NCI-H187 (cell line): Measurements from ENCODE around the gene GTF2IRD1.
A peak's percentile ranks its signal among the peaks of the same experiment; 100 is the strongest.
"Not testable (repeated sequence)": the region's sequence is repeated elsewhere in the genome, so short reads cannot be mapped to it uniquely, and the experiment has no call there.

Experiments
- DNase-seq, 2 experiments: peaks; one replicate each; lab custom pipeline; 2025; lab: John Stamatoyannopoulos, UW

Gene GTF2IRD1

DNA sequence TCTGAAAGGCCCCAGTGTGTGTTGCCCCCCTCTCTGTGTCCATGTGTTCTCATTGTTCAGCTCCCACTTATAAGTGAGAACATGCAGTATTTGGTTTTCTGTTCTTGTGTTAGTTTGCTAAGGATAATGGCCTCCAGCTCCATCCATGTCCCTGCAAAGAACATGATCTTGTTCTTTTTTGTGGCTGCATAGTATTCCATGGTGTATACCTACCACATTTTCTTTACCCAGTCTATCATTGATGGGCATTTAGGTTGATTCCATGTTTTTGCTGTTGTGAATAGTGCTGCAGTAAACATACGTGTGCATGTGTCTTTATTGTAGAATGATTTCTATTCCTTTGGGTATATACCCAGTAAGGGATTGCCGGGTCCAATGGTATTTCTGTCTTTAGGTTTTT lies 37.8 kb downstream of the GTF2IRD1 start:
- not testable (repeated sequence) for DNase-seq

DNA sequence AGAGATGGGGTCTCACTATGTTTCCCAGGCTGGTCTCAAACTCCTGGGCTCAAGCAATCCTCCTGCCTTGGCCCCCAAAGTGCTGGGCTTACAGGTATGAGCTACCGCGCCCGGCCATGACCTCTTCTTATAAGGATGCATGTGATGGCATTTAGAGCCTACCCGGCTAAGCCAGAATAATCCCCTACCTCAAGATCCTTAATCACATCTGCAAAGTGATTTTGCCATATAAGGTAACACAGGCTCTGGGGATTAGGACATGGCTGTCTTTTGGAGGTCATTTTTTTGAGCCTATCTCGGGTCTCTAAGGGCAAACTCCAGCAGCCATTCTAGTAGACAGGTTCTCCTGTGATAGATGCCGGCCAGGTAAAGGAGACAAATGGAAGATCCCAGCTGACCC lies 39.6 kb downstream of the GTF2IRD1 start:
- DNase-seq, result no peak

DNA sequence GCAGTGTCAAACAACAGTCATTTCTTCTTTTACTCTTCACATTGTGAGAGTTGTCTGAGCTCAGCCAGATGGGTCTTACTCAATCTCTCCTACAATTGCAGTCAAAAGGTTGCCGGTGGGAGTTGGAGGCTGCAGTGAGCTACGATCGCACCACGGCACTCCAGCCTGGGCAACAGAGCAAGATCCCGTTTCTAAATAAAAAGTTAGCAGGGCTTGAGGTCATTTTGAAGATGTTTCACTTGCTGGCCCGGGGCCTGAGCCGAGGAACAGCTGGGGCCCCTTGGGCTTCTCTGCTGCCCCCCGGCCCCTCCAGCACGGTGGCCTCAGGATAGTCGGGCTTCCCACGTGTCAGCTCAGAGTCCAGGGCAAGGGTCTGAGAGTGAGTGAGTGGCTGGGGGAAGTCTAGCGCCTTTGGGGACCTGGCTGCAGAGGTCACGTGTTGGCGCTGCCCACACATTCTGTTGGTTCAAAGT lies 40.4 kb downstream of the GTF2IRD1 start:
- no peak for DNase-seq

DNA sequence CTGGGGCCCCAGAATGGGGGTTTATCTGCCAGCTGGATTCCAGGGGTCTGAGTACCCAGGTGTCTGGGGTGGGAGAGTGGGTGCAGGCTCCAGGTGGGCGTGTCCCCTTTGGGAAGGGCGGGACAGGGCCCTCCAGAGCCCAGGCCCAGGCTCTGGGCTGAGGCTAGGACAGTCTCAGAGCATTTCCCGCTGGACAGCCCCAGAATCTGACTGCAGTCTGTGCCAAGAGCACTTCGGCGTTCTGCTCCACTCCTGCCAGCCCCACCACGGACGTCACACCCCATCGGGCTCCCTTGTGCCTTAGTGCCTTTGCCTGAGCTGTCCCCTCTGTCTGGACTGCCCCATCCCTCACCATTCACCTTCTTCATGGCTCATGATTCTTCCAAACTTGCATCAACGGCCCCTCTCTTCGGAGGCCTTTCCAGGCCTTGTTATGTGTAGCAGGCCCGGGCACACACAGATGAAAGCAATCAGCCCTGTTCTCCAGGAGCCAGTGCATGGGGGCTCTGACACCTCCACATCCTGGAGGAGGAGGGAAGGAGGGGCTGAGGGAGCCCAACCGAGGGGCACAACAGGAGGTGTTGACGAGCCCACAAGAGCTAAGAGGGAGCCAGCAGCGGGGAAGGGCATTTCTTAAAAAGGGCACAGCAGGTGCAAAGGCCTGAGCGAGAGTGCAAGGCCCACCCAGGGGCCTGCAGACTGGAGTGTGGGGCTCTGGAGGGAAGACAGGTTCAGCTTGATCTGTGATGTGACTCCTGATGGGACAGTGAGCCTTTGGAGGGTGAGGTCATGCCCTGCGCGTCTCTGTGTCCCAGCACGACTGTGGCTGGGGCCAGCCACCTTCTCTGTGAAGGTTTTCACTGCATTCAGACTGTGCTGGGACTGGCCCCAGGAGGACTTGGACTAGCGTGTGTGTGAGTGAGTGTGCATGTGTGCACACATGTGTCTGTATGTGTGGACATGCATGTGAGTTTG lies 41.7 kb downstream of the GTF2IRD1 start:
- no peak for DNase-seq

DNA sequence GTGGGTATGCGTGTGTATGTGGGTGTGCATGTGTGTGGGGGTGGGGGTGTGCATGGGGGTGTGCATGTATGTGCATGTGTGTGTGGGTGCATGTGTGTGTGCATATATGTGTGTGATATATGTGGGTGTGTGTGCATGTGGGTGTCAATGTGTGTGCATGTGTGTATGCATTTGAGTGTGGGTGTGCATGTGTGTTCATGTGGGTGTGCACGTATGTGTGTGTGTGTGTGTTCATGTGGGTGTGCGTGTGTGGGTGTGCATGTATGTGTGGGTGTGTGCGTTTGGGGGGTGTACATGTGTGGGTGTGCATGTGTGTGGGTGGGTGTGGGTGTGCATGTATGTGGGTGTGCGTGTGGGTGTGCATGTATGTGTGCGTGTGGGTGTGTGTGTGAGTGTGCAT lies 42.6 kb downstream of the GTF2IRD1 start:
- DNase-seq, result no peak

DNA sequence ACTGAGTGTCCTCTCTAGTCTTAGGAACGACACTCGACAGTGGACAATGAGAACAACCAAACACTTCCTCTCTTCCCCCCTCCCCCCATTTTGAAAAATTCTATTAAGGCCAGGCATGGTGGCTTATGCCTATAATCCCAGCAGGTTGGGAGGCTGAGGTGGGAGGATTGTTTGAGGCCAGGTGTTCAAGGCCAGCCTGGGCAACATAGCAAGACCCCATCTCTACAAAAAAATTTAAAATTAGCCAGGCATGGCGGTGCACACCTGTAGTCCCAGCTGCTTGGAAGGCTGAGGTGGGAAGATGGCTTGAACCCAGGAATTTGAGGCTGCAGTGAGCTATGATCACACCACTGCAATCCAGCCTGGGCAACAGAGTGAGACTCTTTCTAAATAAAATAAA lies 43.1 kb downstream of the GTF2IRD1 start:
- not testable (repeated sequence) for DNase-seq

DNA sequence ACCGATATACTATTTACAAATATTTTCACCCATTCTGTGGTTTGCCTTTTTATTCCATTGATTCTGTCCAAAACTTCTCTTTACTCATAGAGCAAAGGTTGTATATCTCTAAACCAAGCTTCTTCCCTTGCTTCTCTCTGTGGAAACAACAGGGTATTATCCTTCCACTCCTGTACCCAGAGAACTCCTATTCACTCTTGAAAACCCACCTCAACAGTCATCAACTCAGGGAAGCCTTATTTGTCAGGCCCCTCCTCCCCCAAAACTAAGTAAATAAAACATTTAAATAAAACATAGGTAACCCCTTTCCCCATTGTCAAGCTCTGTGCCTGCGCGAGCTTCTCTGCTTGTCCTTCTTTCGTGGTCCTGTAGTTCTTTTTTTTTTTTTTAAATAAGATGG lies 44.6 kb downstream of the GTF2IRD1 start:
- no peak for DNase-seq

DNA sequence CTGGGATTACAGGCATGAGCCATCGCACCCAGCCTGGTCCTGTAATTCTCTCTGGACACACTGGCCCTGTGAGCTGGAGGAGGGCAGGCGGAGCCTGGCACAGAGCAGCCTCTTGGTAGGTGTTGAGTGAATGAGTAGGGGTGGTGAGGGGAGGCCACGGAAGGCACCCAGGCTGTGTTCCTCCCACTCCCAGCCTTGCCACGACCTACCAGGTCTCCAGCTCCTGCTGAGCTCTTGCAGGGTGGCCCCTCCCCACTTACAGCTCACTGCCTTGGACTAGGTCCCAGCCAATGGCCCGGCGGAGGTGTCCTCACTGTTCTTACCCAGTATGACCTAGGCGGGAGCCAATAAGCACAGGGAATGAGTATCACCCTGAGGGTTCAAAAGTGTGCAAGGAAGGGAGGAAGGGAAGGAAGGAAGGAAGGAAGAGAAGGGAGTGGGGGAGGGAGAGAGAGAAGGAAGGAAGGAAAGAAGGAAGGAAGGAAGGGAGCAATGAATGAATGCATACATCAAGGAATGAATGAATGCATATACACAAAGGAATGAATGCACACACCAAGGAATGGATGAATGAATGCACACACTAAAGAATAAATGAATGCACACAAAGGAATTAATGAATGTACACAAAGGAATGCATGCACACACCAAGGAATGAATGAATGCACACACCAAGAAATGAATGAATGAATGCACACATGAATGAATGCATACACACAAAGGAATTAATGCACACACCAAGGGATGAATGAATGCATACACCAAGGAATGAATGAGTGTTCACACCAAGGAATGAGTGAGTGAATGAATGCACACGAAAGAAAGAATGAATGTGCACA lies 45.5 kb downstream of the GTF2IRD1 start:
- DNase-seq, result no peak

DNA sequence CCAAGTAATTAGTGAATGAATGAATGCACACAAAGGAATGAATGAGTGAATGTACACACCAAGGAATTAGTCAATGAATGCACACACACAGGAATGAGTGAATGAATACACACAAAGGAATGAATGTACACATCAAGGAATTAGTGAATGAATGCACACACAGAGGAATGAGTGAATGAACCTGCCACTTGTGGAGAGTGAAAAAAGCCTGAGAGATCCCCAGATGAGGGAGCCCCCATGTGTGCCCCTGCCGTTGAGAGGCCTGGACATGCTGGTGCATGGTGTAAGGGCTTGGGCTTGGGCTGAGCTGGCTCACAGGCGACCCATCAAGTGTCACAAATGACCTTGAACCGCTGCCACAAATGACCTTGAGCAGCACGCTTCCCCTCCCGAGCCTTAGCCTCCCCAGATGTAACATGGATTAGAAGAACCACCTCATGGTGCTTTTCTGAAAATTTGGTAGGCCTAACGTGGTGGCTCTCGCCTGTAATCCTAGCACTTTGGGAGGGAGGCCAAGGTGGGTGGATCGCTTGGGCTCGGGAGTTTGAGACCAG lies 46.2 kb downstream of the GTF2IRD1 start:
- DNase-seq, result no peak

DNA sequence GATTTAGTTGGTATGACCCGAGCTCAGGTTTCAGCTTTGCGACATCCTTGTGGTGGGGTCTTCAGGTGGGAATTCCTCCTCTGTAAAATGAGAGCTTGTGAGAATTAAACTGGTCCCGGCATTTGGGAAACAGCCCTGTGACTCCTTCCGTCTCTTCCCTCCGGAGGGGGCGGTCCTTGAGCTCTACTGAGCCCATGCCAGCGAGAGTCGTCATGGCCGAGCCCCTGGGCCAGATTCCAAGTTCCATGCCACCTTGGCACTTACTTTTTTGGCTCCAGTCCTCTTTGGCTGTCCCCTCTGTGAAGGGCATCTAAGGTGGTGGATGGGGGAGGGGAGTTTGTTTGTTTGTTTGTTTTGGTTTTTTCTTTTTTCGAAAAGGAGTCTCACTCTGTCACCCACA lies 47.6 kb downstream of the GTF2IRD1 start:
- no peak for DNase-seq

DNA sequence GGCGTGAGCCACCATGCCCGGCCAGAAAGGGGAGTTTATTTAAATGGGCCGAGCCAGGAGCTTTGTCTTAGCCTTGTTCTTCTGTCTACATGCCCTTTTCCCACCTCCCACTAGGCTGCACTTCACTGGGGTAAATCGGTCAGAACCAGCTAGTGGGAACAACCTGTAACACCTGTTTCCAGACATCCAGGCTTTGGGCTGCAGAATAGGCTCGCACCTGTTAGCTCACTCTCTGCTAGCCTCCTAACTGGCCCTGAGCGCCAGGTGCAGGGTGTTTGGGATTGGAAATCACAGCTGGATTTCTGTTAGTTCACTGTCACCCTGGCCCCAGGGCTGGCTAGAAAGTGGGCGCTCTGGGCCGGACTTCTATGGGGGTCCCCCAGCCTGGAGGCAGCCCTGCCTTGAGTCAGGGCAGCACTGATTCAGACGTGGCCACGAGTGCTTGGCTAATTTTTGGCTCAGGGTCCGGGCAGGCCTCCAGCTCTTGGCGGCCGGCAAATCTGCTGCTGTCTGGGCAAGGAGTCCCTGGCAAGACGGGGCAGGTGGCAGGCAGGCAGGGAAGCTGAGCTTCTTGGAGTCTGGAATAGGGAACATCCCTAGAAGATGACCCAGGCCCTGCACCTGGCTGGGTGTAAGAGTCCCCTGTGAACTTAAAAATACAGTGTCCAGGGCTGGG lies 48.6 kb downstream of the GTF2IRD1 start:
- peak in 1 of 2 experiments; percentile 25 for DNase-seq

DNA sequence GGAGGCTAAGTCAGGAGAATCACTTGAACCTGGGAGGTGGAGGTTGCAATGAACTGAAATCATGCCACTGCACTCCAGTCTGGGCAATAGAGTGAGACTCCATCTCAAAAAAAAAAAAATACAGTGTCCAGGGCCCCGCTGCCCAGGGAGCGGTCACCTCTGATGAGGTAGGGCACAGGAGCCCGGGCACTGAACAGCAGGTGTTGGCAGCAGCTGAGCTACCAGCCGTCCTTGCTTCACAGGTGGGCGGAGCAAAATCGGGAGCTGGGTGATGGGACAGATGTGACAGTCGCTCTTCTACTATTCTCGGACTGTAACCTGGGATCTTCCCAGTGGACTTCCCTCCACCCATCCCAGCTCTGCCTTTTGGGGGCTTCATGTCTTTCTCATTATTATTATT lies 49.4 kb downstream of the GTF2IRD1 start:
- no peak for DNase-seq

DNA sequence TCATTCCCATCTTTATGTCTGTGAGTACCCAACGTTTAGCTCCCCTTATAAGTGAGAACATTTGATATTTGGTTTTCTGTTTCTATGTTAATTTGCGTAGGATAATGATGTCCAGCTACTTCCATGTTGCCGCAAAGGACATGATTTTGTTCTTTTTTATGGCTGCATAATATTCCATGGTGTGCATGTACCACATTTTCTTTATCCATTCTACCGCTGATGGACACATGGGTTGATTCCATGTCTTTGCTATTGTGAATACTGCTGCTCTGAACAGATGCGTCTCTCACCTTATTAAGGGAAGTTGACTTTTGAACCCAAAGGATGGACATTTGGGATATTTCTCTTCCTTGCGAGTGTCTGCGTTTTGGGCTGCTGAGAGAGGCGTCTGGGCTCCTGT lies 50.2 kb downstream of the GTF2IRD1 start:
- no peak for DNase-seq

DNA sequence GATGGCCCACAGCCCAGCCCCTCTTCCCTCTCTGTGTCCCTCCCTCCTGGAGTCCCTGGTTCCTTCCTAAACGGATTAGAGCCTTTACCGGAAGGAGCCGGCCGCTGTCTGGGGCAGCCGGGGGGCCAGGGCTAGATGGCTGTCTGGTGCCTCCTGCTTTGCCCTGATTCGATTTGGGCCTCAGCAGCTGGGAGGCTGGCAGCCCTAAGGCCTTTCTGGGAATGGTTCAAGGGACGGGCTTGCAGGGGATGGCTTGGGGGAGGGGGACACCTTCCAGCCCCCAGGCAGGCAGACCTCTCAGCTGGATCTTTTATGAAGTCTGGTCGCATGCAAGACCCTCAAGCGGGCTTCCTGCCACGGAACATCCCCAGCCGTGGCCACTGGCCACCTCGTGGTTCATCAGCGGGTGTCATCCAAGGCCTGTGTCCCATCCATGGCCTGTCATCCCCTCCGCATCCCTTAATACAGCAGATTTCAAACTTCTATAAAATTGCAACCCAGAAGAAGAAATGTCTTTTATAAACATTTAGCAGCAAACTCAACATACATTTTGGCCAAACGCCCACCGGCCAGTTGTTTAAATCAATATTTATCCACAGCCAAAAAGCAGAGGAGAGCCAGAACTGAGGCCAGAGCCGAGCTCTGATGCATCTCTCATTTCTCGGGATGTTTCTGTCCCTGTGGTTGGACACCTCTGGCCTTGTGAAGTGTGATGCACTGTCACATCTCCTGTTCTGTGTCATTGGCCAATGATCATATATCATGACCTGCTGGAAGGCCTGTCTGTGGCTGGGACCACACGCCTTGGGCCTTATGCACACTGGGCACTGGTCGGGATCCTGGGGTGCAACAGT lies 52.0 kb downstream of the GTF2IRD1 start:
- DNase-seq, result no peak

DNA sequence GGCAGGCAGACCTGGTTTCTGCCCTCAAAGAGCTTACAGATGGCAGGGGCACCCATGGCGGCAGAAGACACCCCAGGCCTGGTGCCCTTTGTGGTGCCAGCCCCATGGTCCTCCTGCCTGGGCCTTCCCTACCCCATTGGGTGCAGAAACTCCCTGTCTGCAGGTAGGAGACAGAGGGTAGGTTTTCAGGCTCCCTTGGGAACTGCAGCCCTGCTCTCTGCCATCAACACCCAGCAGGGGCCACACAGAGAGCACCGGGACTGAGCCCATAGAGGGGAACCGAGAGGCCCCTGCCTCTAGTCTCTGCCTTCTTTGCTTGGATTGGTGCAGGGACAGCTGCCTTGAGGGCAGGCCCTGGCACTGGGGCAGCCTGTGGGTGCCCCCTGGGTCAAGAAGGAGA lies 52.6 kb downstream of the GTF2IRD1 start:
- no peak for DNase-seq

DNA sequence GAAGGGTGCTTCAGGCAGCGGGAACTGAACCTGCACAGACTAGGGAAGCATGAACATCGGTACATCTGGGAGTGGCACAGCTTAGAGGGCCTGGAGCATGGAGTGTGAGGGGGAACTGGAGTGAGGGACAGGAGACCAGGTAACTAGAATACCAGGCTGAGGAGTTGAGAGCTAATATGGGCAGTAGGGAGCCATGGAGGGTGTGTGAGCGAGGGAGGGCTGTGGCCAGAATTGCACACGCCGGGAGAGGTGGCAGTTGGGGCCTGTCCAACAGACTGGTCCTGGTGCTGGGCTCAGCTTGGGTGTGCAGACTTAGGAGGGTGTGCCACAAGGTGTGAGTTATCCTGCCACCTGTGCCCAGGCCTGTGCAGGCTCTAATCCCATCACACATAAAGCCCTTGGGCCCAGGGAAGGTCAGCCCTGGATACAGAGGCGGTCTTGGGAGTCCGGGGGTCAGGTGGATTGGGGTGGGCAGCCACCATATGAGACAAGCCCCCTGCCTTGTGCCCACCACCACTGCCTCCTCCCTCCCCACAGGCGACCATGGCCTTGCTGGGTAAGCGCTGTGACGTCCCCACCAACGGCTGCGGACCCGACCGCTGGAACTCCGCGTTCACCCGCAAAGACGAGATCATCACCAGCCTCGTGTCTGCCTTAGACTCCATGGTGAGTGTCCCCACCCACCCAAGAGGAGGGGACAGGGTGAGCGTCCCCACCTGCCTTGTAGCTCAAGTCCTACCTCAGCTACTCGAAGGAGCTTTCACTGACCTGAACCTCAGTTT lies 54.0 kb downstream of the GTF2IRD1 start:
- no peak for DNase-seq

DNA sequence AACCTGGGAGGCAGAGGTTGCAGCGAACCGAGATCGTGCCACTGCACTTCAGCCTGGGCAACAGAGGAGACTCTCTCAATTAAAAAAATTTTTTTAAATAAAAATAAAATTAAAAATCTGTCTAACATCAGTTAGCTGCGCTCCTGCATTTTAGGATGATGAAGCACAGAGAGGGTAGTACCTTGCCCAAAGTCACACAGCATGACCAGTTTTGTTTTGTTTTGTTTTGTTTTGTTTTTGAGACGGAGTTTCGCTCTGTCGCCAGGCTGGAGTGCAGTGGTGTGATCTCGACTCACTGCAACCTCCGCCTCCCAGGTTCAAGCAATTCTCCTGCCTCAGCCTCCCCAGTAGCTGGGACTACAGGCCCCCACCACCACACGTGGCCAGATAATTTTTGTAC lies 55.7 kb downstream of the GTF2IRD1 start:
- DNase-seq, result not testable (repeated sequence)

DNA sequence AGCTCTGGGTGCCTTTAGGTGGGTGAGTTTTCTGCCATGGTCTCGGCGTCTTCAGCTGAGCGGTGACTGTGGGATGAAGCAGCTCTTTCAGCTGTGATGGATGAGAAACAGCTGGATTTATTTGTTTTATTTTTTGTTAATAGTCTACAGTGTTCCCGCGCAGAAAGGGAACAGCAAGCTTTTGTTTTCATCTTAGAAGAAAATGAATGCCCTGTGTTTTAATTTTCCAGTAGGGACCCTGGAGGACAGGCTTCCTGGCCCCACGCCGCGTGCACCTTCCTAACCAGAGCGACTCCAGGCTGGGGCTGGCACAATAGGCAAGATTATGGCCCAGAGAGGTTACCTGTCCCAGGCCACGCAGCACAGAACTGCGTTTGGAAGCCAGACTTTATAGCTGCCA lies 57.6 kb downstream of the GTF2IRD1 start:
- DNase-seq, result no peak

DNA sequence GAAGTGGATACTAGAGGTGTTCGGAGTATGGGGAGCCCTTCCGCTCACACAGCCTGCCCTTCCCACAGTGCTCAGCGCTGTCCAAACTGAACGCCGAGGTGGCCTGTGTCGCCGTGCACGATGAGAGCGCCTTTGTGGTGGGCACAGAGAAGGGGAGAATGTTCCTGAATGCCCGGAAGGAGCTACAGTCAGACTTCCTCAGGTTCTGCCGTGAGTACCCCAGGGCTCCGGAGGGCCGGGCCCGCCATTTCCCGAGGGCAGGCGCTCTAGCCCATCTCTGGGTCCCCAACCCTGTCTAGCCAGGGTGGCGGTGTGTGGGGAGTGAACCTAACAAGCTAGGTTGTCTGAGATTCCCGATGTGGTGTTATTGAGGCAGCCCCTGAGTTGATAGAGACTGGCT lies 59.1 kb downstream of the GTF2IRD1 start:
- DNase-seq, result no peak

DNA sequence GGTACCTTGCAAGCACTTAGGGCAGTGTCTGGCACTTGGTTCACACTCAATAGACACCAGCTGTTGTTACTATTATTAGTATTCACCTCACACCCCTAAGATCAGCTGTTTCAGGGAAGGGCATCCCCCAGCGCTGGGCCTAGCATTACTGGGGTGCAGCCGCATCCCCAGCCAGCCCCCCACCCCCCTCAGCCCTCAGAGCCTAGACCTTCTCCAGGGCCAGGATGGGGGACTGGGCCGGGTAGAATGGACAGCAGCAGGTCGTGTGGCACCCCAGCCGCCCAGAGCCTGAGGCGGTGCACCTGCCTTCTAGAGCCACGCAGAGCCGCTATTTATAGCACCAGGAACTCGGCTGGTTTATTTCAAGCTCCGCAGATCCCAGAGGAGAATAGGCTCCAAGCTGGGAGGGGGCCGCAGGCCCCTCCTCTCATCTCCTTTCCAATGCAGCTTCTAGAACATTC lies 60.5 kb downstream of the GTF2IRD1 start:
- peak; percentile 70 to 74 for DNase-seq
